ENCODE measurements around the gene CTNNA2. TPM values are rescaled to one million over a fixed set of nuclear protein-coding genes. Genes with fewer than 3 reads are reported as not detected.

CTNNA2 gene
- total RNA-seq, 1 experiment from 2014 or later, result 5.5 TPM

GRCh38 chr2:79757526-79757925, 244.7 kb downstream of the CTNNA2 start:
- no peak overlapping the region for H2AK5ac ChIP-seq (ENCODE audit: insufficient read length, low read length)
- no peak overlapping the region for H2BK15ac ChIP-seq (ENCODE audit: low read depth, low read length)
- H2BK120ac ChIP-seq (ENCODE audit: low read depth, low read length, poor library complexity, severe bottlenecking), result no peak overlapping the region
- Mint-ChIP-seq H3K9me3 (no peaks in the 10 kb centered on the region), H3K27me3 (ENCODE audit: low read depth) (no peaks in the 10 kb centered on the region), H3K4me1 (peaks cover 9 to 14% of the 10 kb centered on the region in 2 experiments), H3K27ac (no peak overlapping the region), H3K4me3 (no peak overlapping the region), H3K36me3 (ENCODE audit: insufficient read depth in 1 of 3, low read depth in 3 of 3) (no peaks in the 10 kb centered on the region)
- no peak overlapping the region for H2BK5ac ChIP-seq (ENCODE audit: insufficient read length, low read length)
- no peak overlapping the region for H3K27ac ChIP-seq (ENCODE audit: insufficient read length, low read depth, low read length)
- H3K4me2 ChIP-seq (ENCODE audit: insufficient read depth, insufficient read length, low read length), result no peak overlapping the region
- H3K56ac ChIP-seq (ENCODE audit: insufficient read length, low read depth, low read length), result no peak overlapping the region
- H2AFZ ChIP-seq (ENCODE audit: low read length), result no peak overlapping the region
- no peak overlapping the region for H3T11ph ChIP-seq (ENCODE audit: low read length)
- no peak overlapping the region for H3K14ac ChIP-seq (ENCODE audit: insufficient read depth, low read length)
- H4K8ac ChIP-seq (replicated peaks; ENCODE audit: insufficient read length, low read depth, low read length), result no peak overlapping the region
- no peaks in the 10 kb centered on the region for H3K79me2 ChIP-seq (ENCODE audit: insufficient read depth, low read length)
- DNase-seq, result no peak
- H2BK20ac ChIP-seq (ENCODE audit: low read depth, low read length, poor library complexity, severe bottlenecking), result no peak overlapping the region
- H3K9me3 ChIP-seq (ENCODE audit: control insufficient read depth, low read depth, low read length), result no peaks in the 10 kb centered on the region
- H4K5ac ChIP-seq (ENCODE audit: insufficient read length, low read depth, low read length), result no peak overlapping the region
- no peak overlapping the region for H3K4ac ChIP-seq (ENCODE audit: low read depth, low read length)
- no peak overlapping the region for H3K23ac ChIP-seq (ENCODE audit: insufficient read length, low read depth, low read length)
- no peak overlapping the region for H3K18ac ChIP-seq (ENCODE audit: insufficient read length, low read depth, low read length)
- H3K4me1 ChIP-seq (ENCODE audit: insufficient read depth, low read length), result peaks cover 2% of the 10 kb centered on the region; the same call in 1 of the 2 replicates
- no CpG with 5 or more reads among the region's 4 CpGs for WGBS (ENCODE audit: extremely low coverage, insufficient read length, low lambda C conversion rate)
- H4K91ac ChIP-seq (ENCODE audit: insufficient read length, low read depth, low read length), result no peak overlapping the region
- no peak for TF ChIP-seq CTCF (conservative IDR thresholded peaks at IDR 0.05)
- H3K79me1 ChIP-seq (ENCODE audit: insufficient read depth, low read depth, low read length, poor library complexity, severe bottlenecking), result no peaks in the 10 kb centered on the region
- H2BK12ac ChIP-seq (ENCODE audit: insufficient read length, low read depth, low read length), result no peak overlapping the region
- no peaks in the 10 kb centered on the region for H3K27me3 ChIP-seq (ENCODE audit: insufficient read depth, low read length)
- H3K23me2 ChIP-seq (ENCODE audit: insufficient read length, low read depth, low read length, poor library complexity, severe bottlenecking), result no peaks in the 10 kb centered on the region
- H4K20me1 ChIP-seq (ENCODE audit: control insufficient read depth, insufficient read depth, insufficient read length), result no peaks in the 10 kb centered on the region
- H3K9ac ChIP-seq (ENCODE audit: extremely low read depth, insufficient read length, low read length), result no peak overlapping the region

Measured in H9 (cell line).